ENCODE data around the gene ZAP70. TPM values are rescaled to one million over a fixed set of nuclear protein-coding genes. Genes with fewer than 3 reads are reported as not detected.
A peak's percentile ranks its signal among the peaks of the same experiment; 100 is the strongest.
"Not testable (repeated sequence)": the region's sequence is repeated elsewhere in the genome, so short reads cannot be mapped to it uniquely, and the experiment has no call there.

ZAP70 gene
- total and polyA plus RNA-seq, 2 donors (not counting 1 experiment from before 2014, with no cell fraction given) = not detected

GRCh38 chr2:97671526-97671925, 41.9 kb upstream of the ZAP70 start:
- Histone ChIP-seq H3K4me2 (ENCODE audit: extremely low read depth, insufficient read depth, low read length) (no peak overlapping the region), H3K4me1 (ENCODE audit: control insufficient read depth, extremely low read depth, insufficient read depth, low read length) (no peaks in the 10 kb centered on the region), H2AFZ (ENCODE audit: low read length) (no peak overlapping the region), H3K9me3 (ENCODE audit: control insufficient read depth, insufficient read depth, low read depth, low read length) (no peaks in the 10 kb centered on the region), H3K27ac (ENCODE audit: insufficient read depth, low read length) (no peak overlapping the region), H4K20me1 (ENCODE audit: control insufficient read depth, extremely low read depth, insufficient read depth, low read length) (no peaks in the 10 kb centered on the region), H3K79me2 (ENCODE audit: control insufficient read depth, insufficient read depth, low read length) (no peaks in the 10 kb centered on the region), H3K9ac (ENCODE audit: insufficient read depth, low read length) (no peak overlapping the region), H3K27me3 (ENCODE audit: control insufficient read depth, insufficient read depth, low read length) (no peaks in the 10 kb centered on the region), H3K36me3 (ENCODE audit: control insufficient read depth, insufficient read depth, low read length) (no peaks in the 10 kb centered on the region), H3K4me3 (replicated peaks in 1 of 4; ENCODE audit: control extremely low read depth in 1 of 4, insufficient read depth in 1 of 4, low read depth in 3 of 4, low read length in 4 of 4) (no peak overlapping the region)
- no peak for TF ChIP-seq EZH2 (IDR thresholded peaks at IDR 0.05; ENCODE audit: low read length, missing control alignments)
- DNase-seq (ENCODE audit: low read depth in 2 of 2) = no peak

GRCh38 chr2:97672606-97673140, 40.7 kb upstream of the ZAP70 start:
- not testable (repeated sequence) for H3K4me1 ChIP-seq (ENCODE audit: control insufficient read depth, extremely low read depth, insufficient read depth, low read length); H3K36me3 ChIP-seq (ENCODE audit: control insufficient read depth, insufficient read depth, low read length); H3K27ac ChIP-seq (ENCODE audit: insufficient read depth, low read length); H3K4me2 ChIP-seq (ENCODE audit: extremely low read depth, insufficient read depth, low read length); H3K27me3 ChIP-seq (ENCODE audit: control insufficient read depth, insufficient read depth, low read length); H4K20me1 ChIP-seq (ENCODE audit: control insufficient read depth, extremely low read depth, insufficient read depth, low read length); H2AFZ ChIP-seq (ENCODE audit: low read length); H3K9ac ChIP-seq (ENCODE audit: insufficient read depth, low read length); H3K4me3 ChIP-seq (replicated peaks in 1 of 4; ENCODE audit: control extremely low read depth in 1 of 4, insufficient read depth in 1 of 4, low read depth in 3 of 4, low read length in 4 of 4); H3K9me3 ChIP-seq (ENCODE audit: control insufficient read depth, insufficient read depth, low read depth, low read length); H3K79me2 ChIP-seq (ENCODE audit: control insufficient read depth, insufficient read depth, low read length); DNase-seq (ENCODE audit: low read depth in 2 of 2)

- no peaks in the 10 kb centered on the region for H4K20me1 ChIP-seq (ENCODE audit: control insufficient read depth, extremely low read depth, insufficient read depth, low read length)
- H3K4me3 ChIP-seq (replicated peaks in 1 of 4; ENCODE audit: control extremely low read depth in 1 of 4, insufficient read depth in 1 of 4, low read depth in 3 of 4, low read length in 4 of 4) = no peak overlapping the region
- no peaks in the 10 kb centered on the region for H3K79me2 ChIP-seq (ENCODE audit: control insufficient read depth, insufficient read depth, low read length)
- no peak overlapping the region for H3K27ac ChIP-seq (ENCODE audit: insufficient read depth, low read length)
- no peaks in the 10 kb centered on the region for H3K9me3 ChIP-seq (ENCODE audit: control insufficient read depth, insufficient read depth, low read depth, low read length)
- peak in 1 of 2 donors; percentile 33 for DNase-seq (ENCODE audit: low read depth in 2 of 2)
- H3K4me1 ChIP-seq (ENCODE audit: control insufficient read depth, extremely low read depth, insufficient read depth, low read length) = no peaks in the 10 kb centered on the region
- H3K36me3 ChIP-seq (ENCODE audit: control insufficient read depth, insufficient read depth, low read length) = no peaks in the 10 kb centered on the region
- H3K9ac ChIP-seq (ENCODE audit: insufficient read depth, low read length) = no peak overlapping the region
- no peak for TF ChIP-seq CTCF (conservative IDR thresholded peaks at IDR 0.05 in 1 of 2, IDR thresholded peaks at IDR 0.05 in 1 of 2; ENCODE audit: low read depth in 1 of 2, low read length in 2 of 2)
- H2AFZ ChIP-seq (ENCODE audit: low read length) = no peak overlapping the region
- H3K27me3 ChIP-seq (ENCODE audit: control insufficient read depth, insufficient read depth, low read length) = no peaks in the 10 kb centered on the region
- H3K4me2 ChIP-seq (ENCODE audit: extremely low read depth, insufficient read depth, low read length) = no peak overlapping the region
Measured at GRCh38 chr2:97673182-97673914, 40.0 kb upstream of the ZAP70 start.

- no peak overlapping the region for H2AFZ ChIP-seq (ENCODE audit: low read length)
- no peaks in the 10 kb centered on the region for H3K27me3 ChIP-seq (ENCODE audit: control insufficient read depth, insufficient read depth, low read length)
- H3K36me3 ChIP-seq (ENCODE audit: control insufficient read depth, insufficient read depth, low read length) = no peaks in the 10 kb centered on the region
- H3K79me2 ChIP-seq (ENCODE audit: control insufficient read depth, insufficient read depth, low read length) = no peaks in the 10 kb centered on the region
- no peak overlapping the region for H3K27ac ChIP-seq (ENCODE audit: insufficient read depth, low read length)
- DNase-seq (ENCODE audit: low read depth in 2 of 2) = no peak
- H3K4me1 ChIP-seq (ENCODE audit: control insufficient read depth, extremely low read depth, insufficient read depth, low read length) = no peaks in the 10 kb centered on the region
- H4K20me1 ChIP-seq (ENCODE audit: control insufficient read depth, extremely low read depth, insufficient read depth, low read length) = no peaks in the 10 kb centered on the region
- no peak overlapping the region for H3K4me2 ChIP-seq (ENCODE audit: extremely low read depth, insufficient read depth, low read length)
- TF ChIP-seq CTCF (conservative IDR thresholded peaks at IDR 0.05 in 1 of 2, IDR thresholded peaks at IDR 0.05 in 1 of 2; ENCODE audit: low read depth in 1 of 2, low read length in 2 of 2) = no peak
- no peak for TF ChIP-seq EZH2 (IDR thresholded peaks at IDR 0.05; ENCODE audit: low read length, missing control alignments)
- no peaks in the 10 kb centered on the region for H3K9me3 ChIP-seq (ENCODE audit: control insufficient read depth, insufficient read depth, low read depth, low read length)
- no peak overlapping the region for H3K4me3 ChIP-seq (replicated peaks in 1 of 4; ENCODE audit: control extremely low read depth in 1 of 4, insufficient read depth in 1 of 4, low read depth in 3 of 4, low read length in 4 of 4)
- H3K9ac ChIP-seq (ENCODE audit: insufficient read depth, low read length) = no peak overlapping the region
Measured at GRCh38 chr2:97673915-97674283, 39.5 kb upstream of the ZAP70 start.

All from fibroblast of lung (primary cell).